Thyroid gland (tissue), 4 donors: Measurements from ENCODE around the gene WFDC12.

Source experiments
- POLR2A ChIP-seq, 2 donors: fragments of 450-650 bp; IDR thresholded peaks; one replicate each; pipeline ENCODE4 v1.6.1; 2017; ENCODE audit warnings: antibody characterized with exemption in 2 of 2, mild to moderate bottlenecking in 2 of 2, moderate library complexity in 1 of 2
- TF ChIP-seq, protein P1 (sequence below), 6 experiments: fragments of 200-600 bp in 3 of 6; fragments of 450-650 bp in 3 of 6; sonication (generic) in 3 of 6; IDR thresholded peaks; one replicate each; pipeline ENCODE4 v1.5.1; 2016 to 2019; ENCODE audit warnings: antibody characterized with exemption in 6 of 6, mild to moderate bottlenecking in 2 of 6, inconsistent platforms in 1 of 6, moderate library complexity in 1 of 6

DNA sequence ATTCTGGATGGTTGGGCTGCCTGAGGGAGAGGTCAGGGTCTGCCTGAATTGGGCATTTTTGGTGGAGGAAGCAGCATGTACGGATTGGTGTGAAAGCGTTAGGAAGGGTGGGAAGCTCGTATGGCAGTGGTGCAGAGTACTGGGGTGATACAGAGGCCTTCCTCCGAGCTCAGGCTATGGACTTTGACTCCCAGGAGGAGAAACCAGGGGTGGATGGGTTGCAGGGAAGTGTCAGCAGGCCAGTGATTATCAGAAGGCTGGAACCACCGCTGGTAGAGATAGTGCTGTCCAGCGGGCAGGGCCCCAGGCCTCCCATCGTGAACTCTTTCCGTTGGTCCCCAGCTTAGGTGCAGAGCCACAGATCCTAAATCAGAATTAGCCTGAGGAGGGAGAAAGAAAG is 14.6 kb downstream of the WFDC12 start:
- TF ChIP-seq, protein P1, sequence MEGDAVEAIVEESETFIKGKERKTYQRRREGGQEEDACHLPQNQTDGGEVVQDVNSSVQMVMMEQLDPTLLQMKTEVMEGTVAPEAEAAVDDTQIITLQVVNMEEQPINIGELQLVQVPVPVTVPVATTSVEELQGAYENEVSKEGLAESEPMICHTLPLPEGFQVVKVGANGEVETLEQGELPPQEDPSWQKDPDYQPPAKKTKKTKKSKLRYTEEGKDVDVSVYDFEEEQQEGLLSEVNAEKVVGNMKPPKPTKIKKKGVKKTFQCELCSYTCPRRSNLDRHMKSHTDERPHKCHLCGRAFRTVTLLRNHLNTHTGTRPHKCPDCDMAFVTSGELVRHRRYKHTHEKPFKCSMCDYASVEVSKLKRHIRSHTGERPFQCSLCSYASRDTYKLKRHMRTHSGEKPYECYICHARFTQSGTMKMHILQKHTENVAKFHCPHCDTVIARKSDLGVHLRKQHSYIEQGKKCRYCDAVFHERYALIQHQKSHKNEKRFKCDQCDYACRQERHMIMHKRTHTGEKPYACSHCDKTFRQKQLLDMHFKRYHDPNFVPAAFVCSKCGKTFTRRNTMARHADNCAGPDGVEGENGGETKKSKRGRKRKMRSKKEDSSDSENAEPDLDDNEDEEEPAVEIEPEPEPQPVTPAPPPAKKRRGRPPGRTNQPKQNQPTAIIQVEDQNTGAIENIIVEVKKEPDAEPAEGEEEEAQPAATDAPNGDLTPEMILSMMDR (IDR thresholded peaks at IDR 0.05) = no peak
- TF ChIP-seq POLR2A (IDR thresholded peaks at IDR 0.05) = no peak
